Breast epithelium (tissue), 4 donors: Measurements from ENCODE around the gene NUDT17. TPM values are rescaled to one million over a fixed set of nuclear protein-coding genes. Genes with fewer than 3 reads are reported as not detected.
A peak's percentile ranks its signal among the peaks of the same experiment; 100 is the strongest.

Experiments
- DNase-seq, 2 donors: peaks; one replicate each; pipeline ENCODE4 v3.0.0-alpha.2; 2019; ENCODE audit warnings: low spot score in 2 of 2
- H3K27ac ChIP-seq, 2 donors: fragments of 200-600 bp; sonication (generic) in 1 of 2; one replicate each; pipeline ENCODE4 v1.5.1; 2016 to 2019; ENCODE audit warnings: mild to moderate bottlenecking in 1 of 2
- H3K27me3 ChIP-seq, 2 donors: fragments of 200-600 bp; sonication (generic) in 1 of 2; one replicate each; pipeline versions ENCODE4 v1.5.1 to v1.6.0; 2017 to 2019; ENCODE audit warnings: control low read depth in 1 of 2, mild to moderate bottlenecking in 1 of 2
- H3K36me3 ChIP-seq: fragments of 200-600 bp; one replicate; pipeline ENCODE4 v1.5.1; 2019
- H3K4me1 ChIP-seq, 2 donors: fragments of 200-600 bp; sonication (generic); one replicate each; pipeline ENCODE4 v1.5.1; 2016 to 2019; ENCODE audit warnings: control low read depth in 1 of 2
- H3K4me3 ChIP-seq, 3 donors: fragments of 200-600 bp; sonication (generic); 1 replicate in 2 of 3; 2 replicates in 1 of 3; pipeline ENCODE4 v1.5.1; 2016 to 2019; ENCODE audit warnings: mild to moderate bottlenecking in 3 of 3, moderate library complexity in 2 of 3
- H3K9me3 ChIP-seq, 2 donors: fragments of 200-600 bp; sonication (generic) in 1 of 2; one replicate each; pipeline ENCODE4 v1.5.1; 2016 to 2019; ENCODE audit warnings: control low read depth in 1 of 2
- CTCF ChIP-seq, 3 donors: fragments of 450-650 bp; IDR thresholded peaks; one replicate each; pipeline ENCODE4 v1.5.1; 2016 to 2017; ENCODE audit warnings: antibody characterized with exemption in 3 of 3, mild to moderate bottlenecking in 3 of 3, moderate library complexity in 3 of 3
- POLR2A ChIP-seq: fragments of 450-650 bp; IDR thresholded peaks from one replicate; pipeline ENCODE4 v1.6.1; 2016; ENCODE audit warnings: antibody characterized with exemption, mild to moderate bottlenecking, moderate library complexity
- POLR2AphosphoS5 ChIP-seq, 3 donors: sonication (generic); formaldehyde crosslinking; IDR thresholded peaks; one replicate each; pipeline ENCODE4 v1.6.1; 2017; ENCODE audit warnings: antibody characterized with exemption in 3 of 3
- intact Hi-C: fragments of 100-400 bp; cut with DNase I; formaldehyde crosslinking; loops from one replicate; pipeline ENCODE4 v1.15.1; 2023; ENCODE audit warnings: low total_unique reads
- total RNA-seq, 3 donors: library from RNA; depleted of rRNA; stranded (reverse); fragments of >200 nt; gene quantifications; one replicate each; pipeline ENCODE4 v1.1.0, GENCODE V29; 2016

Gene NUDT17
- total RNA-seq, 3 donors from 2014 or later: 2.5 to 4.0 (median 3.3) TPM

GRCh38 chr1:145884675-145885074 lies 39.2 kb downstream of the NUDT17 start:
- no peak overlapping the region for H3K27ac ChIP-seq
- TF ChIP-seq POLR2A (no peak), CTCF (IDR thresholded peaks at IDR 0.05) (no peak), POLR2AphosphoS5 (IDR thresholded peaks at IDR 0.05) (no peak)
- no peak overlapping the region for H3K4me3 ChIP-seq
- H3K4me1 ChIP-seq: peaks cover 0 to 3% of the 10 kb centered on the region in 2 donors
- no peaks in the 10 kb centered on the region for H3K9me3 ChIP-seq
- H3K36me3 ChIP-seq: no peaks in the 10 kb centered on the region
- DNase-seq: no peak
- intact Hi-C loops: no loop called here
- no peaks in the 10 kb centered on the region for H3K27me3 ChIP-seq

- intact Hi-C loops: no loop called here
- TF ChIP-seq POLR2AphosphoS5 (IDR thresholded peaks at IDR 0.05): no peak
- no peak for TF ChIP-seq CTCF (IDR thresholded peaks at IDR 0.05)
- peak within 1 kb of the TSS; percentile 26 to 54 for H3K27ac ChIP-seq
Measured at GRCh38 chr1:145885738-145886287, 40.4 kb downstream of the NUDT17 start, which contains the start of gene ANKRD35. Gene ANKRD35 (minus strand): TSS chr1:145885866. CDS start chr1:145885758, 108 bp downstream.

GRCh38 chr1:145886390-145886789 lies 41.0 kb downstream of the NUDT17 start:
- Histone ChIP-seq H3K27ac (peak overlapping the region in 1 of 2 donors; percentile 26), H3K4me1 (peaks cover under 1 to 17% of the 10 kb centered on the region in 2 donors), H3K9me3 (no peaks in the 10 kb centered on the region), H3K4me3 (peak overlapping the region; percentile 54 to 80 (median 57)), H3K36me3 (no peaks in the 10 kb centered on the region), H3K27me3 (no peaks in the 10 kb centered on the region)
- intact Hi-C loops: no loop called here
- no peak for TF ChIP-seq CTCF (IDR thresholded peaks at IDR 0.05)
- no peak for TF ChIP-seq POLR2AphosphoS5 (IDR thresholded peaks at IDR 0.05)
- TF ChIP-seq POLR2A: no peak
- DNase-seq: no peak

More at GRCh38 chr1:145885738-145886287, 40.4 kb downstream of the NUDT17 start, which contains the start of gene ANKRD35:
- no peaks in the 10 kb centered on the region for H3K9me3 ChIP-seq
- no peaks in the 10 kb centered on the region for H3K27me3 ChIP-seq
- H3K36me3 ChIP-seq: no peaks in the 10 kb centered on the region
- H3K4me1 ChIP-seq: peaks cover 0 to 14% of the 10 kb centered on the region in 2 donors
- peak within 1 kb of the TSS; percentile 54 to 80 (median 57) for H3K4me3 ChIP-seq
- DNase-seq: peak; percentile 78 to 87

GRCh38 chr1:145886816-145887215 lies 41.4 kb downstream of the NUDT17 start:
- H3K36me3 ChIP-seq: no peaks in the 10 kb centered on the region
- TF ChIP-seq POLR2AphosphoS5 (IDR thresholded peaks at IDR 0.05) (no peak), POLR2A (no peak), CTCF (IDR thresholded peaks at IDR 0.05) (no peak)
- intact Hi-C loops: no loop called here

GRCh38 chr1:145887631-145888030 lies 42.2 kb downstream of the NUDT17 start:
- Histone ChIP-seq H3K4me1 (peaks cover 5 to 24% of the 10 kb centered on the region in 2 donors), H3K36me3 (no peaks in the 10 kb centered on the region), H3K4me3 (no peak overlapping the region), H3K9me3 (no peaks in the 10 kb centered on the region), H3K27ac (peak overlapping the region; percentile 26 to 28), H3K27me3 (no peaks in the 10 kb centered on the region)
- intact Hi-C loops: no loop called here
- no peak for DNase-seq
- TF ChIP-seq POLR2AphosphoS5 (IDR thresholded peaks at IDR 0.05): no peak
- no peak for TF ChIP-seq CTCF (IDR thresholded peaks at IDR 0.05)
- no peak for TF ChIP-seq POLR2A

More at GRCh38 chr1:145886816-145887215, 41.4 kb downstream of the NUDT17 start:
- no peak for DNase-seq
- Histone ChIP-seq H3K9me3 (no peaks in the 10 kb centered on the region), H3K27ac (peak overlapping the region in 1 of 2 donors; percentile 26), H3K27me3 (no peaks in the 10 kb centered on the region), H3K4me3 (no peak overlapping the region), H3K4me1 (peaks cover 5 to 21% of the 10 kb centered on the region in 2 donors)
